AG09319 (cell line): ENCODE measurements around the gene TDRD1.
"Not testable (repeated sequence)": the region's sequence is repeated elsewhere in the genome, so short reads cannot be mapped to it uniquely, and the experiment has no call there.

Experiments
- DNase-seq: peaks from one replicate; pipeline ENCODE4 v3.0.0-alpha.2; 2010; ENCODE audit warnings: low read depth; ENCODE audit errors: extremely low read depth
- TF ChIP-seq, protein P1 (sequence below): IDR thresholded peaks from 2 replicates; pipeline ENCODE4 v1.5.1; 2011; ENCODE audit warnings: low read depth, mild to moderate bottlenecking, inconsistent platforms, low read length, moderate library complexity

Gene TDRD1, protein sequence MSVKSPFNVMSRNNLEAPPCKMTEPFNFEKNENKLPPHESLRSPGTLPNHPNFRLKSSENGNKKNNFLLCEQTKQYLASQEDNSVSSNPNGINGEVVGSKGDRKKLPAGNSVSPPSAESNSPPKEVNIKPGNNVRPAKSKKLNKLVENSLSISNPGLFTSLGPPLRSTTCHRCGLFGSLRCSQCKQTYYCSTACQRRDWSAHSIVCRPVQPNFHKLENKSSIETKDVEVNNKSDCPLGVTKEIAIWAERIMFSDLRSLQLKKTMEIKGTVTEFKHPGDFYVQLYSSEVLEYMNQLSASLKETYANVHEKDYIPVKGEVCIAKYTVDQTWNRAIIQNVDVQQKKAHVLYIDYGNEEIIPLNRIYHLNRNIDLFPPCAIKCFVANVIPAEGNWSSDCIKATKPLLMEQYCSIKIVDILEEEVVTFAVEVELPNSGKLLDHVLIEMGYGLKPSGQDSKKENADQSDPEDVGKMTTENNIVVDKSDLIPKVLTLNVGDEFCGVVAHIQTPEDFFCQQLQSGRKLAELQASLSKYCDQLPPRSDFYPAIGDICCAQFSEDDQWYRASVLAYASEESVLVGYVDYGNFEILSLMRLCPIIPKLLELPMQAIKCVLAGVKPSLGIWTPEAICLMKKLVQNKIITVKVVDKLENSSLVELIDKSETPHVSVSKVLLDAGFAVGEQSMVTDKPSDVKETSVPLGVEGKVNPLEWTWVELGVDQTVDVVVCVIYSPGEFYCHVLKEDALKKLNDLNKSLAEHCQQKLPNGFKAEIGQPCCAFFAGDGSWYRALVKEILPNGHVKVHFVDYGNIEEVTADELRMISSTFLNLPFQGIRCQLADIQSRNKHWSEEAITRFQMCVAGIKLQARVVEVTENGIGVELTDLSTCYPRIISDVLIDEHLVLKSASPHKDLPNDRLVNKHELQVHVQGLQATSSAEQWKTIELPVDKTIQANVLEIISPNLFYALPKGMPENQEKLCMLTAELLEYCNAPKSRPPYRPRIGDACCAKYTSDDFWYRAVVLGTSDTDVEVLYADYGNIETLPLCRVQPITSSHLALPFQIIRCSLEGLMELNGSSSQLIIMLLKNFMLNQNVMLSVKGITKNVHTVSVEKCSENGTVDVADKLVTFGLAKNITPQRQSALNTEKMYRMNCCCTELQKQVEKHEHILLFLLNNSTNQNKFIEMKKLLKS

DNA sequence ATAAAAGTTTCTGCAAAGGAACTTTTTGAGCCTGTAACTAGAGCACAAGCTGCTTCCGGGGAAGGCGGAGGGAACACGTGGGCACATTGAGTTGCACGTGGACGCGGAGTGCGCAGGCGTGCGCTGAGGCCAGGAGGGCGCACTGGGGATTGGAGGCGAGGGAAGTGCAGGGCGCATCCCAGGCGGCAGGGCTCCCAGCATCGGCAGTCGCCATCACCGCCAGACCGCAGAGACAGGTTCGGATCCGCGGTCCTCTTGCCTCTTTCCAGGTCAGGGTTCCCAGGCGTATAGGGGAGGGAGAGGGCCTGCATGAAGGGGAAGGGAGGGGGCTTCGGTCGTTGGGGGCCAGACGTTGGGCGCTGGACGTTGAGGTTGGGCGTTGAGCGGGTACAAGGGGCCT lies at the start of gene TDRD1:
Gene TDRD1, plus strand, starts transcription at position 206 of the 400 bp plus-strand sequence. CDS start 8,479 bp downstream, outside the sequence.
- DNase-seq: no peak
- TF ChIP-seq, protein P1, sequence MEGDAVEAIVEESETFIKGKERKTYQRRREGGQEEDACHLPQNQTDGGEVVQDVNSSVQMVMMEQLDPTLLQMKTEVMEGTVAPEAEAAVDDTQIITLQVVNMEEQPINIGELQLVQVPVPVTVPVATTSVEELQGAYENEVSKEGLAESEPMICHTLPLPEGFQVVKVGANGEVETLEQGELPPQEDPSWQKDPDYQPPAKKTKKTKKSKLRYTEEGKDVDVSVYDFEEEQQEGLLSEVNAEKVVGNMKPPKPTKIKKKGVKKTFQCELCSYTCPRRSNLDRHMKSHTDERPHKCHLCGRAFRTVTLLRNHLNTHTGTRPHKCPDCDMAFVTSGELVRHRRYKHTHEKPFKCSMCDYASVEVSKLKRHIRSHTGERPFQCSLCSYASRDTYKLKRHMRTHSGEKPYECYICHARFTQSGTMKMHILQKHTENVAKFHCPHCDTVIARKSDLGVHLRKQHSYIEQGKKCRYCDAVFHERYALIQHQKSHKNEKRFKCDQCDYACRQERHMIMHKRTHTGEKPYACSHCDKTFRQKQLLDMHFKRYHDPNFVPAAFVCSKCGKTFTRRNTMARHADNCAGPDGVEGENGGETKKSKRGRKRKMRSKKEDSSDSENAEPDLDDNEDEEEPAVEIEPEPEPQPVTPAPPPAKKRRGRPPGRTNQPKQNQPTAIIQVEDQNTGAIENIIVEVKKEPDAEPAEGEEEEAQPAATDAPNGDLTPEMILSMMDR: no peak

DNA sequence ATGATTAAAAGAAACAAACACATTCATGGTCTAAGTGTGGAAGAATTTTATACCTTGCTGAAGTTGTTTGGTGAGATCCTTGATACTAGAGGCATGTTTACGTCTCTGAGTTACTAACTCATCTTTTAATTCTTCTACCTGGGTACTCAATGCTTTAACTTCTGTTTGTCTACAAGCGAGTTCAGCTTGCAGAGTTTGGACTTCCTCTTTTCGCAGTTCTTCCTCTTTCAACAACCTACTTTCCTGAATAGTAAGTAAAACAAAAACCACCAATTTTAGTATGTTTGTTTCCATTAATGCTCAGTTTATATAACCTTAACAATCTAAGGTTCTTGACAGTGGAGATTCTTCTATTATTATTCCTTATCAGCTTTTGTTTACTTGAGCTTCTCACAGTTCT lies 48.1 kb upstream of the TDRD1 start:
- DNase-seq: no peak
- TF ChIP-seq, protein P1: no peak

DNA sequence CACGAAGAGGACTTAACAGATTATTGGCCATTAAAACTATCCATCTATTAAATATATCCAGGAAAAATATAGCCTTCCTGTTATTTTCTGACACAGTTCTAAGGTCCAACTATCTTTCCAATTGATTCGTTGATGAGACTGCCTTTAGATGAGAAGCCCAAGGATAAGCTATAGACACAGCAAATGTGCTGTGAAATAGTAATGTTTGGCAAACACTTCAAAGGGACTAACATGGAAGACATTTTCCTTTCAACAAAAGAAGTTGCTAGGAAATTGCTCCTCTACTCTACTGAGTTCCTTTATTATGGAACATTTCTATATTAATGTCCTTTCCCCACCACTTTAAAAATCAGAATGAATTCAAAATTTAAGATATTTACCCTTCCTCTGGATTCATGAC lies 43.7 kb upstream of the TDRD1 start:
- TF ChIP-seq, protein P1: no peak
- DNase-seq: no peak

DNA sequence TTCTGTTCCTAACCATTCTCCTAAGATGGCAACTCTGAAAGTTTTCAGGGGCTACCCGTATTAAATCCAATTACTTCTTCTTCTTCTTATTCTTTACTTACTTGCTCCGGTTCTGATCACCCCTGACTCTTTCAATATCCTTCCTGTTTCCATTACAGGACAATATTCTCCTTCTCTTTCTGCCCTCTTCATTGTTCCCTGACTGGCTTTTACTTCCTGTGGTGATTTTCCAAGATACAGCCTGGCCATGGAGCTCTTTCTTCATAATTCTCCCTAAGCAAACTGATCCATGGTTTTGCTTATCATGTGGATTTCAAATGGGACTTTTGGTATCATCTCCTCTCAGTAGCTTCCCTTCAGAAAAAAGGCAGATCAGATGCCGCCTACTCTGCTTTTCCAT lies 40.6 kb upstream of the TDRD1 start:
- TF ChIP-seq, protein P1: no peak
- no peak for DNase-seq

DNA sequence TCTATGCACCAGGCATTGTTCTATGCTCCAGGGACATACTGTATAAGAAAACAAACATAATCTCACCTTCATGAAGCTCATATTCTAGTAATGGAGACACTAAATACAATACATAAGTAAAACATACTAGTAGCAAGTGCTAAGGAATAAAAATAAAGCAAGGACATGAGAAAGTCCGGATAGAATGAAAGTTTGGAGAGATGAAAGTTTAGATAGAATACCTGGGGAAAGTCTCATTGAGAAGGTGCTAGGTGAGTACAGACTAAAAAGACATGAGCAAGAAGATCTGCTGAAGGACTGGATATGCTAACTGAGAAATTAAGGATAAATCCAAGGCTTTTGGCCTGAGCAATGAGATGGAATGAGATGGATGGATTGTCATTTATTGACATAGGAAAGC lies 39.1 kb upstream of the TDRD1 start:
- DNase-seq: no peak
- TF ChIP-seq, protein P1: no peak

DNA sequence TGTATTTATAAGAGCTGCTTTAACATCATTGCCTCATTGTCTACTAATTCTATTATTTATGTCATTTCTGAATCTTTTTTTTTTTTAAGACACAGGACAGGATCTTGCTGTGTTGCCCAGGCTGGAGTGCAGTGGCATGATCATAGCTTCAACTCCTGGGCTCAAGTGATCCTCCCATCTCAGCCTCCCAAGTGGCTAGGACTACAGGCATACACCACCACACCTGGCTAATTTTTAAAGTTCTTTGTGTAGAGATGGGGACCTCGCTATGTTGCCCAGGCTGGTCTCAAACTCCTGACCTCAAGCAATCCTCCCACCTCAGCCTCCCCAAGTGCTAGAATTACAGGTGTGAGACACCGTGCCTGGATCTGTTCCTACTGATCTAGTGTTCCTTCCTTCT lies 38.3 kb upstream of the TDRD1 start:
- not testable (repeated sequence) for DNase-seq

DNA sequence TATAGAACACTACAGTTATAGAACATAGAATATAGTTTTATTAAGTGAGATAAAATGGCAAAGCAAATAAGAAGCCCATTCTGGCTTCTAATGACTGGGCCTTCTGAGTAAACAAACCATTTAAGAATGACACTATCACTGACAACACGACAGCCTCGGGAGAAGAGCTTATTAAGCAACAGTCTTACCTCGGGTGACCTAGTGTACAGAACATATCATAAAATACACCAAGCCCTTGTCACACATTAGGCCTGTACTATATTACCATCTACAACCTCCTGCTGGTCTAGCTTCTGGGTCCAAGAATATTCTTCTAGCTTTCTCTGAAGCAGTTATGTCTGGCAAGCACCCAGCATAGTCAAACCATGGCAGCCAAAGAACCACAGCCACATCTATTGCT lies 37.1 kb upstream of the TDRD1 start:
- TF ChIP-seq, protein P1: no peak
- DNase-seq: no peak
